Measurements from ENCODE around the gene BRD3.

- TF ChIP-seq POLR2A (IDR thresholded peaks at IDR 0.05) (no peak), POLR2AphosphoS5 (IDR thresholded peaks at IDR 0.05) (no peak), CTCF (IDR thresholded peaks at IDR 0.05) (no peak)
These were observed 85.7 kb downstream of the BRD3 start for GRCh38 chr9:133981958-133982681.
